ENCODE results near the gene SORCS3. TPM values are rescaled to one million over a fixed set of nuclear protein-coding genes. Genes with fewer than 3 reads are reported as not detected.

The SORCS3 gene
- total and polyA plus RNA-seq, 10 of the 15 experiments (the other 5 are each of a cell fraction or from before 2014, with no cell fraction given): 0.01 to 0.04 (median 0.02) TPM; not detected in 7

- in situ Hi-C loops (cut with MboI): no loop called here
- Histone ChIP-seq H4K20me1 (ENCODE audit: control insufficient read depth, insufficient read depth) (no peaks in the 10 kb centered on the region), H2AFZ (ENCODE audit: control insufficient read depth, low read depth, low read length) (no peak overlapping the region), H3K4me1 (ENCODE audit: control insufficient read depth, insufficient read depth, low read length) (no peaks in the 10 kb centered on the region), H3K9me3 (replicated peaks; ENCODE audit: control insufficient read depth, insufficient read depth, low read length) (no peaks in the 10 kb centered on the region), H3K4me2 (ENCODE audit: control insufficient read depth, insufficient read depth) (no peak overlapping the region), H3K4me3 (no peak overlapping the region), H3K36me3 (ENCODE audit: control insufficient read depth in 2 of 2, insufficient read depth in 2 of 2, low read length in 1 of 2) (no peaks in the 10 kb centered on the region), H3K9ac (ENCODE audit: control insufficient read depth, insufficient read depth, low read length) (no peak overlapping the region), H3K27me3 (replicated peaks in 1 of 2; ENCODE audit: control insufficient read depth in 2 of 2, insufficient read depth in 2 of 2, low read length in 1 of 2) (no peaks in the 10 kb centered on the region; a peak in 1 of 4 replicates), H3K79me2 (ENCODE audit: control insufficient read depth, insufficient read depth, low read length) (no peaks in the 10 kb centered on the region), H3K27ac (ENCODE audit: control insufficient read depth, insufficient read depth) (no peak overlapping the region)
- no peak for FAIRE-seq
- intact Hi-C loops (cut with micrococcal nuclease; ENCODE audit: unreplicated experiment): no loop called here
- no peak for TF ChIP-seq SKIL (IDR thresholded peaks at IDR 0.05; ENCODE audit: low read depth, poor library complexity, severe bottlenecking)
- TF ChIP-seq CUX1 (IDR thresholded peaks at IDR 0.05; ENCODE audit: insufficient replicate concordance, low read depth, low read length): no peak
- no peak for TF ChIP-seq TBL1XR1 (IDR thresholded peaks at IDR 0.05; ENCODE audit: low read depth, low read length)
- no peak for TF ChIP-seq JUND (IDR thresholded peaks at IDR 0.05; ENCODE audit: low read depth, low read length)
- TF ChIP-seq SREBF2 (IDR thresholded peaks at IDR 0.05; ENCODE audit: low read length): no peak
- TF ChIP-seq ZNF384 (IDR thresholded peaks at IDR 0.05; ENCODE audit: borderline replicate concordance, low read depth, low read length): no peak
- TF ChIP-seq SUZ12 (IDR thresholded peaks at IDR 0.05; ENCODE audit: unreplicated experiment): no peak
- TF ChIP-seq POLR2A (IDR thresholded peaks at IDR 0.05; ENCODE audit: low read depth, low read length): no peak
- TF ChIP-seq PML (IDR thresholded peaks at IDR 0.05; ENCODE audit: low read length): no peak
- no peak for TF ChIP-seq GATAD2B (conservative IDR thresholded peaks at IDR 0.05; ENCODE audit: low read depth)
- CTCF ChIA-PET: no interaction called here
- SMC1A ChIA-PET (ENCODE audit: uncharacterized antibody, unreplicated experiment): no interaction called here
- ATAC-seq: no peak
- DNase-seq (ENCODE audit: low read depth, low spot score): no peak
- no TSS peak for BruUV-seq (replicated peaks)
- RAD21 ChIA-PET (ENCODE audit: unreplicated experiment): no interaction called here
- WGBS (ENCODE audit: insufficient coverage, insufficient replicate concordance, low lambda C conversion rate, missing lambda C conversion rate): 24% methylated on average over 34 of the region's 35 CpGs
- POLR2A ChIA-PET: no interaction called here
Observed at GRCh38 chr10:104680467-104681401, 39.6 kb downstream of the SORCS3 start.

Measured in GM12878 (cell line).